ENCODE measurements around the gene LPCAT2. TPM values are rescaled to one million over a fixed set of nuclear protein-coding genes. Genes with fewer than 3 reads are reported as not detected.

LPCAT2 gene, protein sequence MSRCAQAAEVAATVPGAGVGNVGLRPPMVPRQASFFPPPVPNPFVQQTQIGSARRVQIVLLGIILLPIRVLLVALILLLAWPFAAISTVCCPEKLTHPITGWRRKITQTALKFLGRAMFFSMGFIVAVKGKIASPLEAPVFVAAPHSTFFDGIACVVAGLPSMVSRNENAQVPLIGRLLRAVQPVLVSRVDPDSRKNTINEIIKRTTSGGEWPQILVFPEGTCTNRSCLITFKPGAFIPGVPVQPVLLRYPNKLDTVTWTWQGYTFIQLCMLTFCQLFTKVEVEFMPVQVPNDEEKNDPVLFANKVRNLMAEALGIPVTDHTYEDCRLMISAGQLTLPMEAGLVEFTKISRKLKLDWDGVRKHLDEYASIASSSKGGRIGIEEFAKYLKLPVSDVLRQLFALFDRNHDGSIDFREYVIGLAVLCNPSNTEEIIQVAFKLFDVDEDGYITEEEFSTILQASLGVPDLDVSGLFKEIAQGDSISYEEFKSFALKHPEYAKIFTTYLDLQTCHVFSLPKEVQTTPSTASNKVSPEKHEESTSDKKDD
- 2.4 TPM for total RNA-seq

DNA sequence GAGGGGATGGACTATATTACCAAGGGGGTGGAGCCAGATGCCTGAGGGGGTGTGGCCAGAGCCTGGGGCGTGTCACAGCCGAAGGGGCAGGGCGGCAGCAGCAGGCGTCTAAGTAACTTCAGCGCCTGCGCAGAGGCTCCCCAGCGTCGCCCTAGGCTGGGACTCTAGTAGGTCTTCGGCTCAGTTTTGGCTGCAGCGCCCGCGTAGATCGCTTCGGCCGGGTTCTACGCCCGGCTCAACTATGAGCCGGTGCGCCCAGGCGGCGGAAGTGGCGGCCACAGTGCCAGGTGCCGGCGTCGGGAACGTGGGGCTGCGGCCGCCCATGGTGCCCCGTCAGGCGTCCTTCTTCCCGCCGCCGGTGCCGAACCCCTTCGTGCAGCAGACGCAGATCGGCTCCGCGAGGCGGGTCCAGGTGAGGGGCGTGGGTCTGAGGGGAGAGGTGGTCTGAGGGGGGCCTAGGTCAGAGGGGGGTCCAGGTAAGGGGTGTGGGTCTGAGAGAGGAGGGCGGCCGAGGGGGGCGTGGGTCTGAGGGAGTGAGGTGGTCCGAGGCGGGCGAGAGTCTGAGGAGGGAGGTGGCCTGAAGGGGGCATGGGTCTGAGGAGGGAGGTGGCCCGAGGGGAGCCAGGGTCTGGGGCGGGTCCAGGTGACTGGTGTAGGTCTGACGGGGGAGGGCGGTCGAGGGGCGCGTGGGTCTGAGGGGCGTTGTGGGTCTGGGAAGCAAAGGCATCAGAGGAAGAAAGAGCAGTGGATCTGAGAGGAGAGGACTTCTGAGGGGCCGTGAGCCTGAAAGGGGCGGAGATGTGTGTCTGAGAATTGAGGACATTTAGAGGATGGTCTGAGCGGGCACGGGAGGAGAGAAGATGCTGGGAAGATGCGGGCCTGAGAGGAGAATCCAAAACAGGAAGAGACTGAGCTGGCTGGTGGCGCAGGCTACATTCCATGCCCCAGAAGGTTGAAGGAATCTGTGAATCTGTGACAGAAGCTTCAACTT, at the start of gene LPCAT2:
TSS of gene LPCAT2 (plus strand) at position 132 of the 991 bp plus-strand sequence. CDS start at position 242, 110 bp downstream.
- FAIRE-seq (no peak), DNase-seq (ENCODE audit: low spot score in 2 of 2) (peak; percentile 59 to 82)

DNA sequence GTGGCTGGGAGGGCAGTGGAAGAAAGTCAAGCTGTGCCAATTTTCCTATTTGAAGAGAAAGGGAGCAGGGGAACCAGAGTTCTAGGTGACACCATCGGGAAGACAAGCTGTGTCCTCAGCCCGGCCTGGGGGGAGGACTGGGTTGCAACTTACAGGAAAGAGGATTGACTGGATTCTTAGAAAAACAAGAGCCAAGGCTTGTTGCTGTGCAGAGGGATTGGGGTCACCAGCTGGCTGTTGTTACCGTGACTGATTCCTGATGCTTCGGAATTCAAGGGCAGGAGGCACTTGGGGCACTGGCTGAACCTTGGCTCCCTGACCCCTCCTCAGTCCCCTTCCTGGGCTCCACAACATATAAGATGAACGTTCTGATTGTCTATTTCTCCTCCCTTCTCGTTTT, 46.6 kb upstream of the LPCAT2 start:
- DNase-seq (ENCODE audit: low spot score in 2 of 2): no peak
- FAIRE-seq: no peak

- FAIRE-seq (no peak), DNase-seq (ENCODE audit: low spot score in 2 of 2) (no peak)
Measured at GRCh38 chr16:55464375-55464774, 44.5 kb upstream of the LPCAT2 start.

GRCh38 chr16:55465077-55465896, 43.6 kb upstream of the LPCAT2 start:
- DNase-seq (ENCODE audit: low spot score in 2 of 2) (peak; percentile 69 to 84), FAIRE-seq (peak; percentile 52)

GRCh38 chr16:55466209-55466608, 42.7 kb upstream of the LPCAT2 start:
- FAIRE-seq: no peak
- DNase-seq (ENCODE audit: low spot score in 2 of 2): no peak

DNA sequence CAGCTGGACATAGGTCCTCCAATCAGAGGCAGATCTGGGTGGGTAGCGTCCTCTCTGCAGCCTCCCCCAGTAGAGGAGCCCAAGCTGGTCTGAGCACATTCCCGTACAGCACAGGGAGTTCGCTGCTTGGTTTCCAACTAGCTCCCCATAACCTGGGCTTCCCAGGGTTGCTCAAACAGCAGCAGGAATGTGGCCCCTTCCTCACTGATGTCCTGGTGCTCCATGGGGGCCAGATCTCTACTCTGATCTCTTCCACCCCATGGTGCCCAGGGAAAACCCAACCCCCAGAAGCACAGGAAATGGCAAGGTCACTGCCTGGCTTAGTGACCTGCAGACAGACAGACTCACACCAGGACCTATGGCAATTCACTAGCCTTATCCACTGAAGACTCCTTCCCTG, 41.0 kb upstream of the LPCAT2 start:
- DNase-seq (ENCODE audit: low spot score in 2 of 2) (no peak), FAIRE-seq (no peak)

- DNase-seq (ENCODE audit: low spot score in 2 of 2): no peak
- no peak for FAIRE-seq
Measured at GRCh38 chr16:55468352-55468990, 40.4 kb upstream of the LPCAT2 start.

DNA sequence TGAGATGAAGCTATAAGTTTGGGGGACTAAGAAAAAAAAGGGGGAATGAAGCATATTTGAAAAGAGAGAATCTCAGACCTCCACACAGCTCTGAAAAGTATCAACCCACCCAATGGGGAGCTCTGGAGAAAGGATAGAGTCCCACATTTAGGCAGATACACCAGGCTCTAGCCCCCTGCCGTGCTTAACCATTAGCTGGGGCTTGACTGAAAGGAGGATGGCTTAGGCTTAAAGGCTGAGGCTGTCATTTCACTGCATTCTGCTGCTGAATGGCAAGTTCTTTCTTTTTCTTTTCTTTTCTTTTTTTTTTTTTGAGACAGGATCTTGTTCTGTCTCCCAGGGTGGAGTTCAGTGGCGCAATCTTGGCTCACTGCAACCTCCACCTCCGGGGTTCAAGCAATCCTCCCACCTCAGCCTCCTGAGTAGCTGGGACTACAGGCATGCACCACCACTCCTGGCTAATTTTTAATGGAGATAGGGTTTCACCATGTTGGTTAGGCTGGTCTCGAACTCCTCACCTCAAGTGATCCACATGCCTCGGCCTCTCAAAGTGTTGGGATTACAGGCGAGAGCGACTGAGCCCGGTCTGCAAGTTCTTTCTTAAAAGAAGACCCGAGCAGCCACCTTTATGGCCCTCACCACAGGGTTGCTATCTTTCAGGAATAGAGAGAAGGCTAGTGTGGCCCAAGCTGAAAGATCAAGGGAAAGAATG, 38.9 kb upstream of the LPCAT2 start:
- FAIRE-seq (no peak), DNase-seq (ENCODE audit: low spot score in 2 of 2) (no peak)

DNA sequence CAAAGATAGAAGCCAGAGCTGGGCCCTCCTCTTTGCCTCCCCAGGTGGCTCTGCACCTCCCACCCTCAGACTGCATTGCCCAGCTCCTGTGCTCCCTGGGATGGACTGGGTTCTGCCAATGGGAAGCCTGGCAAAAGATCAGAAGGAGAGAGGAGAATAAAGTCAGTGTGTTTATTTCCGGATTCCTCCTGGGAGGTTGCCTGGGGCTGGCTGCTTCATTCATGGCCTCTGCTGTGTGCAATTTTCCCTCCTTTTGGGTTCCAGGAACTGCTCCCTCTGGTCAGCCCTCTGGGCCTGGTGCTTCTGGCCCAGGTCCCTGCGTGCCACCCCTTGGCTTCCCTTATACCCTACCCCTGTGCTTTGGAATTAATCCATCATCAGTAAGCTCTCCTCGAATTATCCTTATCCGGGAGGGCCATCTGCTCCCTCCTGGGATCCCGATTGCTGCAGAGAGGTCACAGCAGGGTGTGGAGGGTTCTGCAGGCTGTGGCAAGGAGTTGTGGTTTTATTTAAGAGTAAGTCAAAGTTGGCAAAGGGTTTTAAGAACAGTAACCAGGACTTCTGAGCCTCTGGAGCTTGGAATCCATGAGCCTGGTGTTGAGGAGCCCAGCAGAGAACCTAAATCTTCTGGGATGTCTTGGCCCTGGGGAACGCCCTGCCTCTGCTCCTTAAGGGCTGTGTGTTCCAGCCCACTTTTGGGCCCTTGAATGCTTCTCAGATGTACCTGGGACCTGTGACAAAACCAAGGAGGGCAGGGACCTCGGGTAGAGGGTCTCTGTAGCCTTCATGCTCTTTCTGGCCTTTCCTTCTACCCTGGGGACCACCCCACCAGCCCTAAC, 38.1 kb upstream of the LPCAT2 start:
- FAIRE-seq (no peak), DNase-seq (ENCODE audit: low spot score in 2 of 2) (no peak)

DNA sequence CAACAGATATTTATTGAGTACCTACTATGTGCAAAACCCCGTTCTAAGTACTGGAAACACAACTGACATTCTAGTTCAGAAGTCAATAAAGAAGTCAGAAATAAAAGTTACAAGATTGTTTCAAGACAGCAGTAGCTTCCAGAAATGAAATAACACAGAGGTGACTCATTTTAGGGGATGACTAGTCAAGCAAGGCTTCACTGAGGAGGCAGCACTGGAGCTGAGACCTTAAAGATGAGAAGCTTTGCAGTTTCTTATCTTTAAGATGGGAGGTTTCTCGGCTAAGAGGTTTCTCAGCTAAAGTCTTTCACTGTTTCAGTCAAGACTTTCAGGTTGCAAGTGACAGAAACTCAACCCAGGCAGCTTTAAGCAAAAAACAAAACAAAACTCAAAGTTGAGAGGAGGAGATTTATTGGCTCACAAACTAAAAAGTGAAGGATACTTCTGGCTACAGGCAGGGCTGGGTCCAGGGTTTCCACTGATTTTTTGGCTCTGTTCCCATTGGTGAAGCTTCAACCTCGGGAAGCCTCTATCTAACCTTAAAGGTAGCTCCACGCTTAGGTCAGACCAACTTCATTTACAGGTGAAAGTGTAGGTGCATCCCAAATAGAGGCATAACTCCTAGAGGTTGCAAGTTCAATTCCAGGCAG, 37.3 kb upstream of the LPCAT2 start:
- FAIRE-seq (no peak), DNase-seq (ENCODE audit: low spot score in 2 of 2) (no peak)

- FAIRE-seq: no peak
- DNase-seq (ENCODE audit: low spot score in 2 of 2): no peak
Measured at GRCh38 chr16:55473587-55473986, 35.3 kb upstream of the LPCAT2 start.

DNA sequence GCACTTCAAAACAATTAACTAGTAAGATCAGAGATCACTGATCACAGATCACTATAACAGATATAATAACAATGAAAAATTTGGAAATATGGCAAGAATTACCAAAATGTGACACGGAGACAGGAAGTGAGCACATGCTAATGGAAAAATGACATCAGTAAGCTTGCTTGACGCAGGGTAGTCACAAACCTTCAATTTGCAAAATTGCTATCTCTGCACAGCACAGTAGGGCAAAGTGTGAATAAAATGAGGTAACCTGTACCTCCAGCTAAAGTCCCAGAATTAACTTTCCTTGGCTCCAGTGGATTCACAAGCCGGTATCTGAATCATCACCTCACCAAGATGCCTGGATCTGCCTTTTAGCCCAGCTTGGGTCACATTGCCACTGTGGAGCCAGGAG, 34.1 kb upstream of the LPCAT2 start:
- FAIRE-seq (no peak), DNase-seq (ENCODE audit: low spot score in 2 of 2) (no peak)

DNA sequence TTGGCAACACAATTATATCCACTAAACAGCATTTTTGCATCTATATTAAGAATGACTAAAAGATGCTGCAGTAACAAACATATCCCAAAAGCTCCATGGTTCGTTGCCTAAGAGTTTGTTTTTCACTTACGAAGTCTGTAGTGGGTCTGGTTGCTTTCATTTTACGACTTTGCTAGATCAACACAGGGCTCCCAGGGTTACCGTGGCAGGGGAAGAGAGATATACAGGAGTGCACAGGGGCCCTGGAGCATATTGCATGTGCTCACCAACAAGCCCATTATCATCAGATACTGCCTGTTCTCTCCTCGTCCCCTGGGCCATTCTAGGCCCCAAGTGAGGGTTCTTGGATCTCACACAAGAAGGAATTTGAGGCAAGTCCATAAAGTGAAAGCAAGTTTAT, 33.0 kb upstream of the LPCAT2 start:
- DNase-seq (ENCODE audit: low spot score in 2 of 2) (no peak), FAIRE-seq (no peak)

GRCh38 chr16:55476625-55477533, 32.0 kb upstream of the LPCAT2 start:
- DNase-seq (ENCODE audit: low spot score in 2 of 2) (no peak), FAIRE-seq (no peak)

DNA sequence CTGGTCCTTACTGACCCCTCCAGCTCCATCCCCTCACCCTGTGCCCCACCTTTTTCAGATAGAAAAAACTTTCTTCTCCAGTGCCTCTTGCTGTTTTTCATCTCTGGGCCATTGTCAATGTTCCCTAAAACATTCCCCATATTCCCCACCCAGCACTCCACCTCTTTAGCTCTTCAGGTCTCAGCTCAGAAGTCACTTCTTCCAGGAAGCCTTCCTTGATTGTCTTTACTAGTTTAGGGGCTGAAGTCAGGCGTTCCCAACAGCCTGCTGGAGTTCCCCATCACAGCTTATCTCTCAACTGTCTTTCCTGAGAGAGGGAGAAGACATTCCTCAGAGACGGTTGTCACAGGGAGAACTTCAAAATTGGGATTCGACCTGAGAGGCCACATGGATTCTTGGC, 31.1 kb upstream of the LPCAT2 start:
- FAIRE-seq (no peak), DNase-seq (ENCODE audit: low spot score in 2 of 2) (no peak)

DNA sequence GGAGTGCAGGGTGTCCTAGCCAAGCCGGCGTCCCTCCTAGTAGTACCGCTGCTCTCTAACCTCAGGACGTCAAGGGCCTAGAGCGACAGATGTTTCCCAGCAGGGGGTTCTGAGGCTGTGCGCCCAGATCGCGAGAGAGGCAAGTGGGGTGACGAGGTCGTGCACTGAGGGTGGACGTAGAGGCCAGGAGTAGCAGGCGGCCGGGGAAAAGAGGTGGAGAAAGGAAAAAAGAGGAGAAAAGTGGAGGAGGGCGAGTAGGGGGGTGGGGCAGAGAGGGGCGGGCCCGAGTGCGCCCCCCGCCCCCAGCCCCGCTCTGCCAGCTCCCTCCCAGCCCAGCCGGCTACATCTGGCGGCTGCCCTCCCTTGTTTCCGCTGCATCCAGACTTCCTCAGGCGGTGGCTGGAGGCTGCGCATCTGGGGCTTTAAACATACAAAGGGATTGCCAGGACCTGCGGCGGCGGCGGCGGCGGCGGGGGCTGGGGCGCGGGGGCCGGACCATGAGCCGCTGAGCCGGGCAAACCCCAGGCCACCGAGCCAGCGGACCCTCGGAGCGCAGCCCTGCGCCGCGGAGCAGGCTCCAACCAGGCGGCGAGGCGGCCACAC, 29.9 kb upstream of the LPCAT2 start, which contains the start of gene MMP2:
TSS of gene MMP2 (plus strand) at position 372 of the 603 bp plus-strand sequence. CDS start 282 bp downstream, outside the sequence.
- DNase-seq (ENCODE audit: low spot score in 2 of 2): peak; percentile 50 to 53
- FAIRE-seq: no peak

Measured in frontal cortex (tissue), 4 donors.